WTC11 (cell line): ENCODE data around the gene EEIG1. TPM values are rescaled to one million over a fixed set of nuclear protein-coding genes. Genes with fewer than 3 reads are reported as not detected.

Experiments used
- ATAC-seq: fragments of 200-7000 bp; cut with Tn5 transposase; 2 replicates; pipeline ENCODE4 v1.10.0; 2021; ENCODE audit warnings: mild to moderate bottlenecking, moderate library complexity
- CTCF ChIA-PET: fragments of 300-600 bp; sonication (Branson Sonifier 250); formaldehyde crosslinking; loops from one replicate; lab custom pipeline; 2021; ENCODE audit warnings: antibody characterized with exemption; lab: Charles Lee
- POLR2A ChIA-PET: fragments of 350-600 bp; sonication (Branson Sonifier 250); formaldehyde crosslinking; loops from one replicate; lab custom pipeline; 2021; ENCODE audit warnings: antibody characterized with exemption; lab: Charles Lee
- DNase-seq: peaks from one replicate; pipeline ENCODE4 v3.0.0; 2021; ENCODE audit warnings: low spot score
- H3K27ac Mint-ChIP-seq: 2 replicates; pipeline ENCODE4 v1.8.0; 2021; ENCODE audit warnings: mixed read lengths
- H3K27me3 Mint-ChIP-seq: 2 replicates; pipeline ENCODE4 v1.8.0; 2021; ENCODE audit warnings: low read depth, mild to moderate bottlenecking, moderate library complexity, mixed read lengths
- H3K36me3 Mint-ChIP-seq: 2 replicates; pipeline ENCODE4 v1.8.0; 2021; ENCODE audit warnings: mixed read lengths
- H3K4me1 Mint-ChIP-seq: 2 replicates; pipeline ENCODE4 v1.8.0; 2022; ENCODE audit warnings: mixed read lengths
- H3K4me3 Mint-ChIP-seq: 2 replicates; pipeline ENCODE4 v1.8.0; 2021; ENCODE audit warnings: mild to moderate bottlenecking, moderate library complexity, mixed read lengths
- H3K9me3 Mint-ChIP-seq: 2 replicates; pipeline ENCODE4 v1.8.0; 2021; ENCODE audit warnings: mixed read lengths
- ARID4B ChIP-seq: sonication (generic); formaldehyde crosslinking; IDR thresholded peaks from 2 replicates; pipeline ENCODE4 v1.8.0; 2023; ENCODE audit warnings: missing genetic modification reagents, mild to moderate bottlenecking, borderline replicate concordance
- ATF1 ChIP-seq: sonication (generic); formaldehyde crosslinking; IDR thresholded peaks from 2 replicates; pipeline ENCODE4 v1.8.1; 2023; ENCODE audit warnings: mild to moderate bottlenecking, moderate library complexity, missing genetic modification reagents
- E2F4 ChIP-seq: sonication (generic); formaldehyde crosslinking; IDR thresholded peaks from 2 replicates; pipeline ENCODE4 v1.8.1; 2022; ENCODE audit warnings: low read depth, mild to moderate bottlenecking, moderate library complexity, missing genetic modification reagents, borderline replicate concordance
- ETV6 ChIP-seq: sonication (generic); formaldehyde crosslinking; IDR thresholded peaks from 2 replicates; pipeline ENCODE4 v1.8.1; 2022; ENCODE audit warnings: mild to moderate bottlenecking, missing genetic modification reagents
- FOXP4 ChIP-seq: sonication (generic); formaldehyde crosslinking; IDR thresholded peaks from 2 replicates; pipeline ENCODE4 v1.8.0; 2022; ENCODE audit warnings: mild to moderate bottlenecking, missing genetic modification reagents
- GTF2I ChIP-seq: fragments of 250-450 bp; sonication (Bioruptor Pico); conservative IDR thresholded peaks from 2 replicates; pipeline ENCODE4 v1.4.0; 2021; ENCODE audit warnings: mild to moderate bottlenecking
- HMGA2 ChIP-seq: fragments of 250-450 bp; sonication (Bioruptor Pico); IDR thresholded peaks from 2 replicates; pipeline ENCODE4 v1.4.0; 2021; ENCODE audit warnings: mild to moderate bottlenecking, moderate library complexity
- HMGXB4 ChIP-seq: sonication (generic); formaldehyde crosslinking; IDR thresholded peaks from 2 replicates; pipeline ENCODE4 v1.8.1; 2023; ENCODE audit warnings: mild to moderate bottlenecking, moderate library complexity, missing genetic modification reagents
- MAX ChIP-seq: sonication (generic); formaldehyde crosslinking; IDR thresholded peaks from 2 replicates; pipeline ENCODE4 v1.8.0; 2022; ENCODE audit warnings: mild to moderate bottlenecking, missing genetic modification reagents
- MXD4 ChIP-seq: fragments of 250-450 bp; sonication (Bioruptor Pico); IDR thresholded peaks from 2 replicates; pipeline ENCODE4 v1.8.0; 2021; ENCODE audit warnings: mild to moderate bottlenecking, moderate library complexity, borderline replicate concordance
- NFATC4 ChIP-seq: fragments of 250-450 bp; sonication (Bioruptor Pico); IDR thresholded peaks from 2 replicates; pipeline ENCODE4 v1.9.0; 2021; ENCODE audit warnings: mild to moderate bottlenecking
- NFE2L1 ChIP-seq: sonication (generic); formaldehyde crosslinking; IDR thresholded peaks from 2 replicates; pipeline ENCODE4 v1.8.1; 2023; ENCODE audit warnings: missing genetic modification reagents
- NR1H2 ChIP-seq: sonication (generic); formaldehyde crosslinking; IDR thresholded peaks from 2 replicates; pipeline ENCODE4 v1.9.0; 2021; ENCODE audit warnings: mild to moderate bottlenecking, moderate library complexity, missing genetic modification reagents
- NR3C1 ChIP-seq: sonication (generic); formaldehyde crosslinking; conservative IDR thresholded peaks from 2 replicates; pipeline ENCODE4 v1.8.1; 2023; ENCODE audit warnings: low read depth, mild to moderate bottlenecking, missing genetic modification reagents
- PRRX2 ChIP-seq: fragments of 250-450 bp; sonication (Bioruptor Pico); IDR thresholded peaks from 2 replicates; pipeline ENCODE4 v1.8.0; 2021; ENCODE audit warnings: mild to moderate bottlenecking
- RELA ChIP-seq: sonication (generic); formaldehyde crosslinking; IDR thresholded peaks from 2 replicates; pipeline ENCODE4 v1.8.1; 2022; ENCODE audit warnings: missing genetic modification reagents, mild to moderate bottlenecking, borderline replicate concordance
- SOX15 ChIP-seq: fragments of 250-450 bp; sonication (Bioruptor Pico); IDR thresholded peaks from 2 replicates; pipeline ENCODE4 v1.9.0; 2021; ENCODE audit warnings: mild to moderate bottlenecking
- USF1 ChIP-seq: sonication (generic); formaldehyde crosslinking; IDR thresholded peaks from 2 replicates; pipeline ENCODE4 v1.8.0; 2022; ENCODE audit warnings: mild to moderate bottlenecking, missing genetic modification reagents
- ZNF425 ChIP-seq: fragments of 250-450 bp; sonication (Bioruptor Pico); conservative IDR thresholded peaks from 2 replicates; pipeline ENCODE4 v1.9.0; 2021; ENCODE audit warnings: mild to moderate bottlenecking
- ZNF512 ChIP-seq: sonication (generic); formaldehyde crosslinking; IDR thresholded peaks from 2 replicates; pipeline ENCODE4 v1.8.1; 2022; ENCODE audit warnings: missing genetic modification reagents, borderline replicate concordance
- ZSCAN18 ChIP-seq: fragments of 250-450 bp; sonication (Bioruptor Pico); IDR thresholded peaks from 2 replicates; pipeline ENCODE4 v2.1.2; 2022; ENCODE audit warnings: mild to moderate bottlenecking, moderate library complexity
- total RNA-seq: library from RNA; stranded (reverse); gene quantifications from 3 replicates; pipeline ENCODE4 v1.2.3, GENCODE V29; 2021

EEIG1 gene
- total RNA-seq, 1 experiment from 2014 or later: 66.4 TPM

GRCh38 chr9:127979333-127980059 is 1.3 kb downstream of the EEIG1 start:
- H3K27ac Mint-ChIP-seq: peak overlapping the region; percentile 98
- no peaks in the 10 kb centered on the region for H3K27me3 Mint-ChIP-seq
- H3K4me1 Mint-ChIP-seq: peaks cover 59% of the 10 kb centered on the region
- peak overlapping the region; percentile 95 for H3K4me3 Mint-ChIP-seq
- peak; percentile 73 for DNase-seq
- no peaks in the 10 kb centered on the region for H3K36me3 Mint-ChIP-seq
- POLR2A ChIA-PET: interaction anchor here (0.6 to 1.4 kb wide), 3 partner anchors 47 to 234 kb away, joined by 3 to 4 read pairs (median 3); no protein-coding TSS in a partner anchor
- no peaks in the 10 kb centered on the region for H3K9me3 Mint-ChIP-seq
- CTCF ChIA-PET: interaction anchor here (0.5 to 14.8 kb wide), 14 partner anchors 12 to 1424 kb away, joined by 3 to 156 read pairs (median 4); no protein-coding TSS in a partner anchor
- peak; percentile 42 for ATAC-seq
- TF ChIP-seq NFE2L1 (no peak), RELA (CRISPR knock-in tag) (no peak), PRRX2 (CRISPR knock-in tag) (no peak), ARID4B (CRISPR knock-in tag) (no peak), MAX (CRISPR knock-in tag) (peak; percentile 62; the same call in 1 of the 2 replicates), HMGA2 (CRISPR knock-in tag) (no peak), ZNF512 (CRISPR knock-in tag) (no peak), ZNF425 (no peak), HMGXB4 (CRISPR knock-in tag) (no peak), ATF1 (CRISPR knock-in tag) (no peak), NR3C1 (no peak), ETV6 (CRISPR knock-in tag) (no peak), USF1 (CRISPR knock-in tag) (no peak), ZSCAN18 (CRISPR knock-in tag) (no peak), NFATC4 (no peak), E2F4 (CRISPR knock-in tag) (no peak), SOX15 (CRISPR knock-in tag) (no peak), NR1H2 (CRISPR knock-in tag) (no peak), GTF2I (CRISPR knock-in tag) (no peak), MXD4 (no peak), FOXP4 (CRISPR knock-in tag) (0 out of 2 replicates have a peak, but pooled peaks have one; percentile 6)
